GM18502 (cell line): ENCODE results near the gene TMEM63B.
"Not testable (repeated sequence)": the region's sequence is repeated elsewhere in the genome, so short reads cannot be mapped to it uniquely, and the experiment has no call there.

ENCODE experiments used
- ATAC-seq: cut with Tn5 transposase; IDR thresholded peaks from one replicate; pipeline ENCODE4 v1.9.1; 2021; ENCODE audit warnings: mild to moderate bottlenecking; ENCODE audit not compliant: unreplicated experiment, poor library complexity

Gene TMEM63B

GRCh38 chr6:44166116-44166515 is 38.8 kb downstream of the TMEM63B start:
- ATAC-seq: no peak

- ATAC-seq: no peak
Measured at GRCh38 chr6:44166591-44167184, 39.3 kb downstream of the TMEM63B start.

- ATAC-seq: no peak
Measured at GRCh38 chr6:44167567-44167966, 40.2 kb downstream of the TMEM63B start.

- ATAC-seq: no peak
Measured at GRCh38 chr6:44169154-44169553, 41.8 kb downstream of the TMEM63B start.

- no peak for ATAC-seq
Measured at GRCh38 chr6:44169886-44170570, 42.7 kb downstream of the TMEM63B start.

GRCh38 chr6:44171899-44172546 is 44.7 kb downstream of the TMEM63B start:
- no peak for ATAC-seq

GRCh38 chr6:44172731-44173500 is 45.6 kb downstream of the TMEM63B start:
- ATAC-seq: peak; percentile 72

- ATAC-seq: no peak
Measured at GRCh38 chr6:44176130-44176761, 48.9 kb downstream of the TMEM63B start.

GRCh38 chr6:44176762-44177509 is 49.6 kb downstream of the TMEM63B start:
- peak; percentile 61 for ATAC-seq

- ATAC-seq: no peak
Measured at GRCh38 chr6:44177691-44178423, 50.5 kb downstream of the TMEM63B start.

GRCh38 chr6:44178424-44179071 is 51.2 kb downstream of the TMEM63B start:
- ATAC-seq: no peak

- no peak for ATAC-seq
Measured at GRCh38 chr6:44179072-44179536, 51.8 kb downstream of the TMEM63B start.

- no peak for ATAC-seq
Measured at GRCh38 chr6:44179648-44180047, 52.3 kb downstream of the TMEM63B start.

- ATAC-seq: no peak
Measured at GRCh38 chr6:44180406-44180805, 53.1 kb downstream of the TMEM63B start.

GRCh38 chr6:44180886-44181285 is 53.5 kb downstream of the TMEM63B start:
- no peak for ATAC-seq

- not testable (repeated sequence) for ATAC-seq
Measured at GRCh38 chr6:44181784-44182183, 54.4 kb downstream of the TMEM63B start.

- no peak for ATAC-seq
Measured at GRCh38 chr6:44182911-44183390, 55.6 kb downstream of the TMEM63B start.

- no peak for ATAC-seq
Measured at GRCh38 chr6:44183783-44184182, 56.4 kb downstream of the TMEM63B start.
